HEK293 (cell line): Measurements from ENCODE around the gene SUSD3.

Experiments
- TCF7L2 ChIP-seq: IDR thresholded peaks from 2 replicates; pipeline ENCODE4 v1.6.1; 2011; ENCODE audit warnings: low read depth, mild to moderate bottlenecking, inconsistent platforms, low read length, moderate library complexity, borderline replicate concordance
- ZNF558 ChIP-seq: fragments of 450-650 bp; formaldehyde crosslinking; IDR thresholded peaks from 2 replicates; pipeline ENCODE4 v1.5.1; 2016; ENCODE audit warnings: missing biosample characterization, missing genetic modification characterization
- TF ChIP-seq, protein P1 (sequence below): fragments of 450-650 bp; formaldehyde crosslinking; IDR thresholded peaks from 2 replicates; pipeline ENCODE4 v1.5.1; 2016; ENCODE audit warnings: missing biosample characterization, missing genetic modification characterization
- TF ChIP-seq, protein P2 (sequence below): fragments of 450-650 bp; formaldehyde crosslinking; IDR thresholded peaks from 2 replicates; pipeline ENCODE4 v1.5.1; 2016; ENCODE audit warnings: missing biosample characterization, missing genetic modification characterization

DNA sequence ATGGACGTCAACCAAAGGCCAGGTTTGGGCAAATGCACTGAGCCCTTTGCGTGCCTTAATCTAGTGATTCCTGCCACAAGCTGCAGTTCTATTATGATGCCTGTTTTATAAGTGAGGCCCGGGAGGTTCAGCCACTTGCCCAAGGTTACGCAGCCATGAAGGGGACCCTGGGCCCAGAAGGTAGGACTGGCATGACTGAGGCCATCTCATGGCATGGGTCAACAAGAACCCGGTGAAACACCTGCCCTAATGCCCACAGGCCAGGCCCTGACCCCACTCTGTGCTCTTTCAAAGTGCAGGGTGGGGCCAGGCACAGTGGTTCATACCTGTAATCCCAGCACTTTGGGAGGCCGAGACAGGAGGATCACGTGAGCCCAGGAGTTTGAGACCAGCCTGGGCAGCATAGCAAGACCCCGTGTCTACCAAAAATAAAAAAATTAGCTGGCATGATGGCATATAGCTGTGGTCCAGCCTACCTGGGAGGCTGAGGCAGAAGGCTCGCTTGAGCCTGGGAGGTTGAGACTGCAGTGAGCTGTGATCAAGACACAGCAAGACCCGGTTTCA lies 66.9 kb downstream of the SUSD3 start:
- TF ChIP-seq, protein P1, sequence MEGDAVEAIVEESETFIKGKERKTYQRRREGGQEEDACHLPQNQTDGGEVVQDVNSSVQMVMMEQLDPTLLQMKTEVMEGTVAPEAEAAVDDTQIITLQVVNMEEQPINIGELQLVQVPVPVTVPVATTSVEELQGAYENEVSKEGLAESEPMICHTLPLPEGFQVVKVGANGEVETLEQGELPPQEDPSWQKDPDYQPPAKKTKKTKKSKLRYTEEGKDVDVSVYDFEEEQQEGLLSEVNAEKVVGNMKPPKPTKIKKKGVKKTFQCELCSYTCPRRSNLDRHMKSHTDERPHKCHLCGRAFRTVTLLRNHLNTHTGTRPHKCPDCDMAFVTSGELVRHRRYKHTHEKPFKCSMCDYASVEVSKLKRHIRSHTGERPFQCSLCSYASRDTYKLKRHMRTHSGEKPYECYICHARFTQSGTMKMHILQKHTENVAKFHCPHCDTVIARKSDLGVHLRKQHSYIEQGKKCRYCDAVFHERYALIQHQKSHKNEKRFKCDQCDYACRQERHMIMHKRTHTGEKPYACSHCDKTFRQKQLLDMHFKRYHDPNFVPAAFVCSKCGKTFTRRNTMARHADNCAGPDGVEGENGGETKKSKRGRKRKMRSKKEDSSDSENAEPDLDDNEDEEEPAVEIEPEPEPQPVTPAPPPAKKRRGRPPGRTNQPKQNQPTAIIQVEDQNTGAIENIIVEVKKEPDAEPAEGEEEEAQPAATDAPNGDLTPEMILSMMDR (tag by site-specific recombination): no peak
- TF ChIP-seq, protein P2, sequence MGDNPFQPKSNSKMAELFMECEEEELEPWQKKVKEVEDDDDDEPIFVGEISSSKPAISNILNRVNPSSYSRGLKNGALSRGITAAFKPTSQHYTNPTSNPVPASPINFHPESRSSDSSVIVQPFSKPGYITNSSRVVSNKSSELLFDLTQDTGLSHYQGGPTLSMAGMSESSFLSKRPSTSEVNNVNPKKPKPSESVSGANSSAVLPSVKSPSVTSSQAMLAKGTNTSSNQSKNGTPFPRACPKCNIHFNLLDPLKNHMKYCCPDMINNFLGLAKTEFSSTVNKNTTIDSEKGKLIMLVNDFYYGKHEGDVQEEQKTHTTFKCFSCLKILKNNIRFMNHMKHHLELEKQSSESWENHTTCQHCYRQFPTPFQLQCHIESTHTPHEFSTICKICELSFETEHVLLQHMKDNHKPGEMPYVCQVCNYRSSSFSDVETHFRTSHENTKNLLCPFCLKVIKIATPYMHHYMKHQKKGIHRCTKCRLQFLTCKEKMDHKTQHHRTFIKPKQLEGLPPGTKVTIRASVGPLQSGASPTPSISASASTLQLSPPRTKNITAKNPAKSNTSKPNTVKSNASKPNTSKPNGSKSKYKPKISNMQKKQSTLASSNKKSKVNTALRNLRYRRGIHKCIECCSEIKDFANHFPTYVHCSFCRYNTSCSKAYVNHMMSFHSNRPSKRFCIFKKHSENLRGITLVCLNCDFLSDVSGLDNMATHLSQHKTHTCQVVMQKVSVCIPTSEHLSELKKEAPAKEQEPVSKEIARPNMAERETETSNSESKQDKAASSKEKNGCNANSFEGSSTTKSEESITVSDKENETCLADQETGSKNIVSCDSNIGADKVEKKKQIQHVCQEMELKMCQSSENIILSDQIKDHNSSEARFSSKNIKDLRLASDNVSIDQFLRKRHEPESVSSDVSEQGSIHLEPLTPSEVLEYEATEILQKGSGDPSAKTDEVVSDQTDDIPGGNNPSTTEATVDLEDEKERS (tag by site-specific recombination): no peak
- TF ChIP-seq ZNF558 (tag by site-specific recombination) (no peak), TCF7L2 (no peak)
